SJSA1 (cell line): ENCODE data around the gene TYK2. TPM values are rescaled to one million over a fixed set of nuclear protein-coding genes. Genes with fewer than 3 reads are reported as not detected.

Source experiments
- DNase-seq, 2 experiments: peaks; one replicate each; pipeline ENCODE4 v3.0.0-alpha.2; 2015 to 2020; ENCODE audit warnings: low spot score in 2 of 2, low read depth in 1 of 2
- H3K27ac ChIP-seq: fragments of 250-450 bp; sonication (Bioruptor Pico); 2 replicates; pipeline ENCODE4 v1.5.1; 2020; ENCODE audit warnings: mild to moderate bottlenecking, moderate library complexity
- H3K27me3 ChIP-seq: fragments of 250-450 bp; sonication (Bioruptor Pico); replicated peaks from 2 replicates; pipeline ENCODE4 v1.5.1; 2020; ENCODE audit warnings: mild to moderate bottlenecking, moderate library complexity
- H3K36me3 ChIP-seq: fragments of 250-450 bp; sonication (Bioruptor Pico); 2 replicates; pipeline ENCODE4 v1.5.1; 2020; ENCODE audit warnings: mild to moderate bottlenecking
- H3K4me1 ChIP-seq: fragments of 250-450 bp; sonication (Bioruptor Pico); replicated peaks from 2 replicates; pipeline ENCODE4 v1.6.1; 2021; ENCODE audit warnings: mild to moderate bottlenecking
- H3K4me3 ChIP-seq: fragments of 250-450 bp; sonication (Bioruptor Pico); 2 replicates; pipeline ENCODE4 v1.5.1; 2020; ENCODE audit warnings: mild to moderate bottlenecking
- H3K9me3 ChIP-seq: fragments of 250-450 bp; sonication (Bioruptor Pico); replicated peaks from 2 replicates; pipeline ENCODE4 v1.5.1; 2020; ENCODE audit warnings: mild to moderate bottlenecking
- total RNA-seq: library from RNA; depleted of rRNA; stranded (reverse); fragments of >200 nt; shearing (Covaris generic); gene quantifications from 2 replicates; pipeline ENCODE4 v1.2.3, GENCODE V29; 2014; rRNA removed

The TYK2 gene
- total RNA-seq, 1 experiment from 2014 or later: 72.4 TPM

DNA sequence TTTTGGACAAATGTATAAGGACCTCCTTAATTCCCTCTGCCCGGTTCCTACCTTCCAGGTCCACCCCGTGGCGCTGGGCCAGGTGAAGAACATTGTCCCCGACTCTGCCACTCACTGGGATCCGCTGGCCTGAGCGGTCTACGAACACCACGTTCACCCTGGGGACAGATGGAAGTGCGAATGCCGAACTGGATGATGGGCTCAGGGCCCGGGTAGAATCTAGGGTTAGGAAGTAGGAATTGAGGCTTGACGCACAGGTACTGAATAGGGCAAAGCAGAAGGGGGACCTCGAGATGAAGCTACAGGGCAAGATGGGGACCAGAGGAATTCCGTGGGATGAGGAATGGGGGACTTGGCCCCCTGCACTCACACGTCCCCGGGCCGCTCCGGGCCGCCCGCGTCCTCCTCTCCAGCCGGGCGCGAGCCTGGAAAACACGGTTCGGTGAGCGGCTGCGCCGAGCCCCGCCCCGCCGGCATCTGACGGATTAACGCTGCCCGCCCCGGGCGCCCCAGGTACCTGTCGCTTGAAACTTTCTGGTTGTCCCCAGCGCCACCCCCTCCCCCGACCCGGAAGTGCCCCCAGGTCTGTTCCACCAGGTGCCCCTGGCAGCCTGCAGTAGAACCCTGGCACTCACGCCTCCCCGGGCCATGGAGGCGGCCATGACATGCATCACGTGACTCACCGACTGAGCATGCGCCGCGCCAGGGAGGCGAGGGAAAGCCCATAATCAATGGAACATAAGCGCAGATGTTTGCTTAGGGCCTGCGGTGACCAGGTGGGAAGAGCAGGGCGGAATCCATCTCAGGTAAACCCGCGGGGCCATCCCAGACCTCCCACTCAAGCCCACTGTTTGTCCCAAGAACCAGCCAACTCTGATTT, 64.8 kb downstream of the TYK2 start, which contains the start of gene FDX2:
TSS of gene FDX2 (minus strand) at position 681 of the 880 bp plus-strand sequence. CDS start at position 662, 19 bp downstream.
- peak; percentile 61 to 82 for DNase-seq
- Histone ChIP-seq H3K27ac (no peak within 1 kb of the TSS), H3K4me3 (peak within 1 kb of the TSS; percentile 65), H3K4me1 (peaks cover 7% of the 10 kb centered on the region; the same call in 1 of the 2 replicates), H3K9me3 (no peaks in the 10 kb centered on the region), H3K27me3 (no peaks in the 10 kb centered on the region), H3K36me3 (peaks cover 55% of the 10 kb centered on the region)

GRCh38 chr19:10309423-10309822, 70.9 kb downstream of the TYK2 start, which contains the start of gene ZGLP1:
Gene ZGLP1, minus strand, starts transcription at chr19:10309815.
- Histone ChIP-seq H3K4me1 (peaks cover 14% of the 10 kb centered on the region), H3K36me3 (peaks cover 26% of the 10 kb centered on the region), H3K27ac (no peak within 1 kb of the TSS), H3K4me3 (no peak within 1 kb of the TSS), H3K27me3 (no peaks in the 10 kb centered on the region), H3K9me3 (no peaks in the 10 kb centered on the region)
- no peak for DNase-seq

DNA sequence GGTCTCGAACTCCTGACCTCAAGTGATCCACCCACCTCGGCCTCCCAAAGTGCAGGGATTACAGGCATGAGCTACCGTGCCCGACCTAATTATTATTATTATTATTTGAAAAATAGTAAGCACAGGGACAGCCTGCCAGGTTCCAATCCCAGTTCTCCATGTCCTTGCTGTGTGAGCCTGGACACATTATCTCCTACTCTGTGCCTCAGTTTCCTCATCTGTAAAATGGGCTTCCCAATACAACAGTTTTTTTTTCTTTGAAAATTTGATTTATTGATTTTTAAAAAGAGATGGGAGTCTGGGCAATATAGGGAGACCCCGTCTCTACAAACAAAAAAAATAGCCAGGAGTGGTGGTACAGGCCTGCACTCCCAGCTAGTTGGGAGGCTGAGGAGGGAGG, 74.0 kb downstream of the TYK2 start:
- H3K9me3 ChIP-seq: no peaks in the 10 kb centered on the region
- H3K4me1 ChIP-seq: peaks cover 25% of the 10 kb centered on the region
- peaks cover 13% of the 10 kb centered on the region; the same call in 1 of the 2 replicates for H3K36me3 ChIP-seq
- no peak for DNase-seq
- H3K27me3 ChIP-seq: no peaks in the 10 kb centered on the region
- H3K27ac ChIP-seq: no peak overlapping the region
- H3K4me3 ChIP-seq: no peak overlapping the region

DNA sequence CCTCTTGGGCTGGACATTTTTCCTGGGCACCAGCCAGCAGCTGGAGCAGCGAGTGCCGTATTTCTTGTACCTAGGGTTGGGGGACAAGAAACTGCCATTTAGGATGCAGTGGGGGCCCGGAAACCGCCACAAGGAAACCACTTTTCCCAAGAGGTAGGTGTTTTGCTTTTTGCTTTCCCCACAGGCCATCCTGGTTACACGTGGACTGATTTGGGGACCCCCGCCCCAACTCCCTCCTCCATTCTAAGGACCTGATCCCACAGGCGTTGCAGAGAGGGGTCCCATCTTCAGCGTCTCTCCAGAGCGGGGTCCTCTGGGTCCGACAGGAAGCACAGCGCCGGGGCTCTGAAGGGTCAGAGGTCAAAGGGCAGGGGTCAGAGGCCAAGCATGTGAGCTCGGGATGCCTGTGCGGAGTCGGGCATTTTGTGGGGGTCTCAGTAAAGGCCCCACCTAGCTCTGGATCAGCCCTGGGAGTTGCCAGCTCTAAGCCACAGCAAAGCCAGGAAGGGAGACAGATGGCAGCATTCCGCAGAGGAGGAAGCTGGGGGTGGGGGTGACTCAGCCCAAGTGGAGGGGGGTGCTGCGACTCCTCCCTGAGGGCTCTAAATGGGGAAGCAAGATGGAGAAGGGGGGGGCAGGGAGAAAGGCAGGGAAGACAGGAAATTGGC, 75.1 kb downstream of the TYK2 start:
- Histone ChIP-seq H3K36me3 (peaks cover 13% of the 10 kb centered on the region; the same call in 1 of the 2 replicates), H3K27ac (peak overlapping the region; percentile 42; the same call in 1 of the 2 replicates)

More for the DNA sequence above, 75.1 kb downstream of the TYK2 start:
- Histone ChIP-seq H3K4me1 (peaks cover 25% of the 10 kb centered on the region), H3K9me3 (no peaks in the 10 kb centered on the region), H3K4me3 (no peak overlapping the region), H3K27me3 (no peaks in the 10 kb centered on the region)
- no peak for DNase-seq

Other genes with a start within 250 kb of the TYK2 start
- 120 and 170 TPM in 2 replicates for gene DNMT1, start 185.6 kb downstream of the TYK2 start, total RNA-seq
- gene S1PR2, start 149.2 kb downstream of the TYK2 start, total RNA-seq: 4.9 and 7.0 TPM in 2 replicates
- 86.3 and 87.4 TPM in 2 replicates for gene MRPL4, start 128.4 kb downstream of the TYK2 start, total RNA-seq
- gene ICAM1, start 109.5 kb downstream of the TYK2 start, total RNA-seq: 11.9 and 17.2 TPM in 2 replicates
- gene ICAM4, start 93.6 kb downstream of the TYK2 start, total RNA-seq: not detected in 2 replicates
- gene ICAM5, start 90.6 kb downstream of the TYK2 start, total RNA-seq: 0.38 and 0.79 TPM in 2 replicates
- 1.2 TPM in 1 of 2 replicates, not detected in the other for gene ZGLP1, start 70.8 kb downstream of the TYK2 start, total RNA-seq
- gene FDX2, start 64.6 kb downstream of the TYK2 start, total RNA-seq: 25.5 and 84.1 TPM in 2 replicates
- gene RAVER1, start 47.0 kb downstream of the TYK2 start, total RNA-seq: 27.3 and 36.4 TPM in 2 replicates
- 6.0 and 8.1 TPM in 2 replicates for gene ICAM3, start 40.9 kb downstream of the TYK2 start, total RNA-seq
- gene CDC37, start 23.0 kb upstream of the TYK2 start, total RNA-seq: 284 and 367 TPM in 2 replicates
- 6.9 and 11.5 TPM in 2 replicates for gene PDE4A, start 40.0 kb upstream of the TYK2 start, total RNA-seq
- 49.8 and 74.1 TPM in 2 replicates for gene KEAP1, start 122.8 kb upstream of the TYK2 start, total RNA-seq
- gene S1PR5, start 136.9 kb upstream of the TYK2 start, total RNA-seq: 0.05 TPM in 1 of 2 replicates, not detected in the other
- 39.2 and 39.4 TPM in 2 replicates for gene ATG4D, start 163.3 kb upstream of the TYK2 start, total RNA-seq
- gene KRI1, start 185.4 kb upstream of the TYK2 start, total RNA-seq: 15.2 and 19.2 TPM in 2 replicates
- gene CDKN2D, start 188.4 kb upstream of the TYK2 start, total RNA-seq: 28.1 and 36.6 TPM in 2 replicates
- gene AP1M2, start 206.7 kb upstream of the TYK2 start, total RNA-seq: 4.9 and 9.9 TPM in 2 replicates
- gene SLC44A2, start 245.0 kb upstream of the TYK2 start, total RNA-seq: 30.1 and 86.8 TPM in 2 replicates